GM12878 (cell line): ENCODE measurements around the gene MARS1. TPM values are rescaled to one million over a fixed set of nuclear protein-coding genes. Genes with fewer than 3 reads are reported as not detected.

ENCODE experiments used
- ATAC-seq: fragments of 200-7000 bp; cut with Tn5 transposase; 3 replicates; pipeline ENCODE4 v1.9.1; 2020; ENCODE audit warnings: mild to moderate bottlenecking, moderate library complexity
- BruUV-seq: library from RNA; stranded (reverse); fragments of 400-500 nt; replicated peaks from 2 replicates; lab custom pipeline; 2021; lab: Mats Ljungman, UMichigan
- CTCF ChIA-PET: fragments of 300-600 bp; sonication (Branson Sonifier 250); formaldehyde crosslinking; extraction: SDS; loops from one replicate; lab custom pipeline; 2021; ENCODE audit warnings: inconsistent platforms; lab: Yijun Ruan, JAX
- POLR2A ChIA-PET: fragments of 350-600 bp; formaldehyde crosslinking; extraction: SDS; loops from one replicate; lab custom pipeline; 2021; ENCODE audit warnings: inconsistent platforms; lab: Charles Lee
- RAD21 ChIA-PET: fragments of 300-600 bp; sonication (Branson Sonifier 250); formaldehyde crosslinking; loops from one replicate; lab custom pipeline; 2023; ENCODE audit warnings: antibody characterized with exemption; ENCODE audit not compliant: unreplicated experiment; lab: Charles Lee
- SMC1A ChIA-PET: fragments of 300-600 bp; sonication (Branson Sonifier 250); formaldehyde crosslinking; loops from one replicate; lab custom pipeline; 2023; ENCODE audit not compliant: unreplicated experiment, uncharacterized antibody; lab: Charles Lee
- DNase-seq: peaks from one replicate; pipeline ENCODE4 v3.0.0-alpha.2; 2011; ENCODE audit warnings: low read depth, low spot score
- FAIRE-seq: peaks from 3 replicates; lab custom pipeline; 2011; peaks lifted over from hg19 to GRCh38; lab: Jason Lieb, UNC
- H2AFZ ChIP-seq: 2 replicates; pipeline ENCODE4 v1.6.0; 2011; ENCODE audit warnings: low read depth, low read length, control low read depth; ENCODE audit not compliant: control insufficient read depth
- H3K27ac ChIP-seq: 2 replicates; pipeline ENCODE4 v1.5.1; 2011; ENCODE audit warnings: control low read depth; ENCODE audit not compliant: control insufficient read depth, insufficient read depth
- H3K27me3 ChIP-seq, 2 experiments: replicated peaks in 1 of 2; 2 replicates each; pipeline versions ENCODE4 v1.6.0 to v1.6.1; 2011; ENCODE audit warnings: low read length in 1 of 2; ENCODE audit not compliant: control insufficient read depth in 2 of 2, insufficient read depth in 2 of 2
- H3K36me3 ChIP-seq, 2 experiments: 2 replicates each; pipeline ENCODE4 v1.5.1; 2011; ENCODE audit warnings: low read length in 1 of 2; ENCODE audit not compliant: control insufficient read depth in 2 of 2, insufficient read depth in 2 of 2
- H3K4me1 ChIP-seq: 2 replicates; pipeline ENCODE4 v1.6.1; 2011; ENCODE audit warnings: mild to moderate bottlenecking, low read length, moderate library complexity, mixed read lengths; ENCODE audit not compliant: control insufficient read depth, insufficient read depth
- H3K4me2 ChIP-seq: 2 replicates; pipeline ENCODE4 v1.6.0; 2011; ENCODE audit warnings: control low read depth; ENCODE audit not compliant: control insufficient read depth, insufficient read depth
- H3K4me3 ChIP-seq: fragments of 200-600 bp; sonication (generic); 2 replicates; pipeline ENCODE4 v1.5.1; 2016
- H3K79me2 ChIP-seq: 2 replicates; pipeline ENCODE4 v1.6.0; 2011; ENCODE audit warnings: low read length; ENCODE audit not compliant: control insufficient read depth, insufficient read depth
- H3K9ac ChIP-seq: 2 replicates; pipeline ENCODE4 v1.8.0; 2011; ENCODE audit warnings: low read length, control low read depth, mixed read lengths; ENCODE audit not compliant: control insufficient read depth, insufficient read depth
- H3K9me3 ChIP-seq: replicated peaks from 3 replicates; pipeline ENCODE4 v1.5.1; 2011; ENCODE audit warnings: mild to moderate bottlenecking, low read length; ENCODE audit not compliant: control insufficient read depth, insufficient read depth
- H4K20me1 ChIP-seq: 2 replicates; pipeline ENCODE4 v1.6.0; 2011; ENCODE audit not compliant: control insufficient read depth, insufficient read depth
- CHD2 ChIP-seq: IDR thresholded peaks from 2 replicates; pipeline ENCODE4 v1.6.1; 2011; ENCODE audit warnings: low read depth, low read length, improper control_type of control experiment, borderline replicate concordance
- FOS ChIP-seq: IDR thresholded peaks from 3 replicates; pipeline ENCODE4 v1.6.1; 2011; ENCODE audit warnings: borderline replicate concordance; ENCODE audit not compliant: insufficient read length; ENCODE audit errors: extremely low read depth
- FOXM1 ChIP-seq: IDR thresholded peaks from 2 replicates; pipeline ENCODE4 v1.6.1; 2012; ENCODE audit warnings: low read depth, mild to moderate bottlenecking, inconsistent platforms, low read length, moderate library complexity
- NFIC ChIP-seq: IDR thresholded peaks from 2 replicates; pipeline ENCODE4 v1.6.1; 2012; ENCODE audit warnings: low read depth, mild to moderate bottlenecking, inconsistent platforms, low read length, moderate library complexity
- NFXL1 ChIP-seq: fragments of 450-650 bp; IDR thresholded peaks from 2 replicates; pipeline ENCODE4 v1.6.1; 2017; ENCODE audit warnings: antibody characterized with exemption, mild to moderate bottlenecking, borderline replicate concordance
- PKNOX1 ChIP-seq: fragments of 450-650 bp; IDR thresholded peaks from 2 replicates; pipeline ENCODE4 v1.6.1; 2016; ENCODE audit warnings: mild to moderate bottlenecking
- SUPT20H ChIP-seq: IDR thresholded peaks from 2 replicates; pipeline ENCODE4 v1.6.1; 2011; ENCODE audit warnings: low read depth, mild to moderate bottlenecking, low read length, moderate library complexity, borderline replicate concordance; ENCODE audit not compliant: control insufficient read depth
- TCF3 ChIP-seq: IDR thresholded peaks from 2 replicates; pipeline ENCODE4 v1.6.1; 2012; ENCODE audit warnings: low read depth, mild to moderate bottlenecking, low read length, borderline replicate concordance; ENCODE audit not compliant: insufficient read depth
- ZNF384 ChIP-seq: IDR thresholded peaks from 2 replicates; pipeline ENCODE4 v1.6.1; 2012; ENCODE audit warnings: low read depth, mild to moderate bottlenecking, low read length, improper control_type of control experiment, borderline replicate concordance
- WGBS: methylation state at CpG from one replicate; pipeline ENCODE4 v1.1.6; 2016; ENCODE audit warnings: low lambda C conversion rate; ENCODE audit not compliant: insufficient replicate concordance, insufficient coverage; ENCODE audit errors: missing lambda C conversion rate; 5-methylcytosine and 5-hydroxymethylcytosine counted together
- in situ Hi-C: fragments of 300-500 bp; cut with MboI; formaldehyde crosslinking; loops from 9 replicates; pipeline ENCODE4 v1.14.3; 2018; ENCODE audit warnings: mixed read lengths
- intact Hi-C: fragments of 100-400 bp; cut with micrococcal nuclease; formaldehyde crosslinking; loops from one replicate; pipeline ENCODE4 v1.14.2; 2022; ENCODE audit not compliant: unreplicated experiment
- polyA plus RNA-seq, 11 experiments: library from polyadenylated mRNA; depleted of rRNA in 4 of 11; unstranded in 6 of 11; stranded (reverse) in 5 of 11; fragments of >200 nt; fragmentation: Nextera tagmentation in 4 of 11; fragmentation: Illumina TruSeq in 1 of 11; extraction: Ambion mirVana in 4 of 11; extraction: Trizol in 1 of 11; gene quantifications; 1 replicate in 1 of 11; 2 replicates in 10 of 11; pipeline versions ENCODE4 v1.2.1 to v1.2.3, GENCODE V29; 2011 to 2016; ENCODE audit warnings: inconsistent platforms in 2 of 11, missing spikeins in 2 of 11, low read depth in 1 of 11
- total RNA-seq, 4 experiments: library from RNA; depleted of rRNA in 3 of 4; stranded (reverse); fragments of >200 nt in 3 of 4; fragmentation: Illumina TruSeq in 1 of 4; extraction: Trizol in 1 of 4; gene quantifications; 2 replicates each; pipeline versions ENCODE4 v1.2.1 to v1.2.3, GENCODE V29; 2013 to 2021
- TF ChIP-seq, protein P1 (sequence below): fragments of 450-650 bp; formaldehyde crosslinking; IDR thresholded peaks from 2 replicates; pipeline ENCODE4 v1.5.0; 2022; ENCODE audit warnings: mild to moderate bottlenecking, missing genetic modification characterization

The MARS1 gene
- total and polyA plus RNA-seq, 10 of the 15 experiments (the other 5 are each of a cell fraction or from before 2014, with no cell fraction given): 72.3 to 270 (median 153) TPM

DNA sequence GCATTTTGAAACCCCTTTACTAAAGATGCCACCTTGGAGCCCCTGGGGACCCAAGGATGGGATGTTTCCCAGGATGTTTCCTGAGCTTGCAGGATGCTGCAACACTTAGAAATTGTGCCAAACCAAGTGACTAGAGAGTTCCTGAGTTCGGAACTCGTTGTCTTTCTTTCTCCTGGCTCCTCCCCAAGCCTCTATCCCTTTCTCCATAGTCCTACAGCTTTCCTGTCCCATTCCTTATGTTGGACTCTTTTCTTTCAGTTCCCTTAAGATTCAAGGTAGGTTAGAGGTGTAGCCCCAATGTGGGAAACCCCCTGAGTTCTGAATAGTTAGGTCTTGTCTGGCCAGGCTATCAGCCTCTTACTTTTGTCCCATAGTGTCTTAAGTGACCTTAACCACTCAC lies 60.6 kb downstream of the MARS1 start:
- no peak for TF ChIP-seq PKNOX1
- no peak for TF ChIP-seq CHD2
- TF ChIP-seq, protein P1, sequence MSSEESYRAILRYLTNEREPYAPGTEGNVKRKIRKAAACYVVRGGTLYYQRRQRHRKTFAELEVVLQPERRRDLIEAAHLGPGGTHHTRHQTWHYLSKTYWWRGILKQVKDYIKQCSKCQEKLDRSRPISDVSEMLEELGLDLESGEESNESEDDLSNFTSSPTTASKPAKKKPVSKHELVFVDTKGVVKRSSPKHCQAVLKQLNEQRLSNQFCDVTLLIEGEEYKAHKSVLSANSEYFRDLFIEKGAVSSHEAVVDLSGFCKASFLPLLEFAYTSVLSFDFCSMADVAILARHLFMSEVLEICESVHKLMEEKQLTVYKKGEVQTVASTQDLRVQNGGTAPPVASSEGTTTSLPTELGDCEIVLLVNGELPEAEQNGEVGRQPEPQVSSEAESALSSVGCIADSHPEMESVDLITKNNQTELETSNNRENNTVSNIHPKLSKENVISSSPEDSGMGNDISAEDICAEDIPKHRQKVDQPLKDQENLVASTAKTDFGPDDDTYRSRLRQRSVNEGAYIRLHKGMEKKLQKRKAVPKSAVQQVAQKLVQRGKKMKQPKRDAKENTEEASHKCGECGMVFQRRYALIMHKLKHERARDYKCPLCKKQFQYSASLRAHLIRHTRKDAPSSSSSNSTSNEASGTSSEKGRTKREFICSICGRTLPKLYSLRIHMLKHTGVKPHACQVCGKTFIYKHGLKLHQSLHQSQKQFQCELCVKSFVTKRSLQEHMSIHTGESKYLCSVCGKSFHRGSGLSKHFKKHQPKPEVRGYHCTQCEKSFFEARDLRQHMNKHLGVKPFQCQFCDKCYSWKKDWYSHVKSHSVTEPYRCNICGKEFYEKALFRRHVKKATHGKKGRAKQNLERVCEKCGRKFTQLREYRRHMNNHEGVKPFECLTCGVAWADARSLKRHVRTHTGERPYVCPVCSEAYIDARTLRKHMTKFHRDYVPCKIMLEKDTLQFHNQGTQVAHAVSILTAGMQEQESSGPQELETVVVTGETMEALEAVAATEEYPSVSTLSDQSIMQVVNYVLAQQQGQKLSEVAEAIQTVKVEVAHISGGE (CRISPR knock-in tag): no peak
- no peak for TF ChIP-seq NFXL1
- no peak for TF ChIP-seq FOS
- no peak for TF ChIP-seq NFIC
- no peak for TF ChIP-seq TCF3
- no peak for TF ChIP-seq SUPT20H
- no peak for TF ChIP-seq ZNF384
- no peak for TF ChIP-seq FOXM1
- peaks cover 9% of the 10 kb centered on the region; the same call in 1 of the 2 replicates for H3K4me1 ChIP-seq
- WGBS: 44% methylated on average over 2 of the region's 2 CpGs
- ChIA-PET SMC1A (interaction anchor here (0.6 kb wide), 1 partner anchor 867 kb away, joined by 4 read pairs; no protein-coding TSS in a partner anchor), CTCF (no interaction called here), RAD21 (interaction anchor here (0.6 to 1.0 kb wide), 2 partner anchors 25 to 88 kb away, joined by 3 read pairs; no protein-coding TSS in a partner anchor), POLR2A (no interaction called here)
- no peaks in the 10 kb centered on the region for H4K20me1 ChIP-seq
- no peak overlapping the region for H3K9ac ChIP-seq
- H3K9me3 ChIP-seq: no peaks in the 10 kb centered on the region
- H3K36me3 ChIP-seq: no peaks in the 10 kb centered on the region
- H3K27me3 ChIP-seq: peaks cover 0 to 1% of the 10 kb centered on the region in 2 experiments; a peak in 2 of 4 replicates
- no TSS peak for BruUV-seq
- DNase-seq: no peak
- no peak for FAIRE-seq
- H3K4me2 ChIP-seq: no peak overlapping the region
- no peak for ATAC-seq
- no peak overlapping the region for H3K4me3 ChIP-seq
- intact Hi-C loops (no loop called here), in situ Hi-C loops (no loop called here)
- peaks cover 19% of the 10 kb centered on the region for H3K79me2 ChIP-seq
- no peak overlapping the region for H3K27ac ChIP-seq
- no peak overlapping the region for H2AFZ ChIP-seq
